AG04449 (cell line): ENCODE data around the gene NDUFV1.

Experiments
- CTCF ChIA-PET: fragments of 350-600 bp; formaldehyde crosslinking; extraction: SDS; loops from one replicate; lab custom pipeline; 2021; ENCODE audit warnings: antibody characterized with exemption; lab: Yijun Ruan, JAX
- POLR2A ChIA-PET: fragments of 400-600, 350-600 bp; formaldehyde crosslinking; extraction: SDS; loops from one replicate; lab custom pipeline; 2020; ENCODE audit warnings: antibody characterized with exemption, inconsistent platforms; lab: Yijun Ruan, JAX
- DNase-seq: peaks from one replicate; pipeline ENCODE4 v3.0.0-alpha.2; 2010; ENCODE audit warnings: low read depth, low spot score
- H3K4me3 ChIP-seq: 2 replicates; pipeline ENCODE4 v1.5.1; 2011; ENCODE audit warnings: low read depth, mild to moderate bottlenecking, control low read depth, low read length
- CTCF ChIP-seq: IDR thresholded peaks from one replicate; pipeline ENCODE4 v1.5.1; 2011; ENCODE audit warnings: mild to moderate bottlenecking, moderate library complexity, low read length, control low read depth, inconsistent platforms; ENCODE audit not compliant: insufficient read depth; ENCODE audit errors: missing control alignments

Gene NDUFV1

GRCh38 chr11:67631411-67631810 is 24.7 kb downstream of the NDUFV1 start:
- ChIA-PET CTCF (interaction anchor here (1.3 to 6.3 kb wide), 4 partner anchors 9 to 171 kb away, joined by 4 to 104 read pairs (median 53); no protein-coding TSS in a partner anchor), POLR2A (no interaction called here)
- no peak for DNase-seq
- H3K4me3 ChIP-seq: no peak overlapping the region
- TF ChIP-seq CTCF: no peak

- no peak overlapping the region for H3K4me3 ChIP-seq
- no peak for TF ChIP-seq CTCF
- no peak for DNase-seq
- ChIA-PET POLR2A (no interaction called here), CTCF (interaction anchor here (1.8 to 6.3 kb wide), 2 partner anchors 27 to 171 kb away, joined by 5 to 101 read pairs; no protein-coding TSS in a partner anchor)
These were observed 25.1 kb downstream of the NDUFV1 start for GRCh38 chr11:67631853-67632174.

- ChIA-PET POLR2A (no interaction called here), CTCF (interaction anchor here (0.7 to 1.8 kb wide), 2 partner anchors 10 to 170 kb away, joined by 3 to 5 read pairs; no protein-coding TSS in a partner anchor)
- H3K4me3 ChIP-seq: no peak overlapping the region
- no peak for TF ChIP-seq CTCF
- no peak for DNase-seq
These were observed 25.6 kb downstream of the NDUFV1 start for GRCh38 chr11:67632175-67632981.

- POLR2A ChIA-PET: no interaction called here
- DNase-seq: no peak
- no peak overlapping the region for H3K4me3 ChIP-seq
- CTCF ChIA-PET: interaction anchor here (0.7 to 1.5 kb wide), 6 partner anchors 10 to 41 kb away, joined by 3 to 4 read pairs (median 3); partner anchors contain the start of gene ALDH3B2
- no peak for TF ChIP-seq CTCF
These were observed 26.4 kb downstream of the NDUFV1 start for GRCh38 chr11:67632982-67633755.

GRCh38 chr11:67633758-67634365 is 27.1 kb downstream of the NDUFV1 start:
- no peak for DNase-seq
- ChIA-PET POLR2A (no interaction called here), CTCF (interaction anchor here (0.7 to 1.5 kb wide), 5 partner anchors 15 to 41 kb away, joined by 3 to 4 read pairs (median 3); partner anchors contain the start of gene ALDH3B2)
- no peak for TF ChIP-seq CTCF
- no peak overlapping the region for H3K4me3 ChIP-seq
